HepG2 (cell line): ENCODE measurements around the gene FARSB. TPM values are rescaled to one million over a fixed set of nuclear protein-coding genes. Genes with fewer than 3 reads are reported as not detected.

ENCODE experiments used
- ARID4A ChIP-seq: sonication (generic); formaldehyde crosslinking; IDR thresholded peaks from 2 replicates; pipeline ENCODE4 v1.5.0; 2020; ENCODE audit warnings: mild to moderate bottlenecking, missing genetic modification reagents, borderline replicate concordance
- BCL6 ChIP-seq: IDR thresholded peaks from 2 replicates; pipeline ENCODE4 v1.6.1; 2016; ENCODE audit warnings: missing genetic modification reagents, missing compliant biosample characterization
- CBX2 ChIP-seq, 2 experiments: fragments of 200-600 bp in 1 of 2; sonication (generic); formaldehyde crosslinking in 1 of 2; IDR thresholded peaks; 2 replicates each; pipeline versions ENCODE4 v1.7.0 to v1.8.1; 2018 to 2022; ENCODE audit warnings: low read depth in 2 of 2, low read length in 1 of 2, mild to moderate bottlenecking in 1 of 2, missing genetic modification reagents in 1 of 2
- DNMT3B ChIP-seq: conservative IDR thresholded peaks from 2 replicates; pipeline ENCODE4 v1.6.1; 2016; ENCODE audit warnings: missing biosample characterization, control low read depth
- FOSL1 ChIP-seq: sonication (generic); formaldehyde crosslinking; IDR thresholded peaks from 2 replicates; pipeline ENCODE4 v1.9.0; 2021; ENCODE audit warnings: missing genetic modification reagents, borderline replicate concordance
- GRHL1 ChIP-seq: sonication (generic); formaldehyde crosslinking; conservative IDR thresholded peaks from 2 replicates; pipeline ENCODE4 v1.8.0; 2022; ENCODE audit warnings: missing genetic modification reagents
- HNF4A ChIP-seq: sonication (generic); formaldehyde crosslinking; IDR thresholded peaks from 2 replicates; pipeline ENCODE4 v1.4.0; 2020; ENCODE audit warnings: missing genetic modification reagents
- MATR3 ChIP-seq: sonication (generic); formaldehyde crosslinking; IDR thresholded peaks from 2 replicates; pipeline ENCODE4 v1.4.0; 2020; ENCODE audit warnings: missing genetic modification reagents
- MEIS1 ChIP-seq: sonication (generic); formaldehyde crosslinking; IDR thresholded peaks from 2 replicates; pipeline ENCODE4 v1.9.0; 2021; ENCODE audit warnings: mild to moderate bottlenecking, missing genetic modification reagents, moderate library complexity, borderline replicate concordance
- NFIC ChIP-seq: IDR thresholded peaks from 2 replicates; pipeline ENCODE4 v1.6.1; 2012; ENCODE audit warnings: mild to moderate bottlenecking, low read length, inconsistent platforms
- NFYC ChIP-seq: IDR thresholded peaks from 2 replicates; pipeline ENCODE4 v1.6.1; 2016; ENCODE audit warnings: missing genetic modification reagents, missing compliant biosample characterization
- POLR2G ChIP-seq: fragments of 200-400 bp; formaldehyde crosslinking; IDR thresholded peaks from 2 replicates; pipeline ENCODE4 v1.6.1; 2018; ENCODE audit warnings: mild to moderate bottlenecking, low read depth, low read length, moderate library complexity
- ZBTB1 ChIP-seq: sonication (generic); formaldehyde crosslinking; IDR thresholded peaks from 2 replicates; pipeline ENCODE4 v1.4.0; 2020; ENCODE audit warnings: missing genetic modification reagents, borderline replicate concordance
- ZKSCAN1 ChIP-seq: fragments of 150-350 bp; IDR thresholded peaks from 2 replicates; pipeline ENCODE4 v1.6.1; 2014; ENCODE audit warnings: low read length
- ZNF574 ChIP-seq: sonication (generic); formaldehyde crosslinking; IDR thresholded peaks from 2 replicates; pipeline ENCODE4 v1.4.0; 2020; ENCODE audit warnings: missing genetic modification reagents
- ZSCAN30 ChIP-seq: sonication (generic); formaldehyde crosslinking; IDR thresholded peaks from 2 replicates; pipeline ENCODE4 v1.5.0; 2020; ENCODE audit warnings: mild to moderate bottlenecking, missing genetic modification reagents
- ZSCAN5A ChIP-seq: sonication (generic); formaldehyde crosslinking; IDR thresholded peaks from 2 replicates; pipeline ENCODE4 v1.8.0; 2022; ENCODE audit warnings: mild to moderate bottlenecking, missing genetic modification reagents, borderline replicate concordance
- polyA plus RNA-seq, 8 experiments: library from polyadenylated mRNA; depleted of rRNA in 3 of 8; stranded (reverse) in 7 of 8; unstranded in 1 of 8; fragments of >200 nt; fragmentation: Illumina TruSeq in 4 of 8; extraction: Trizol in 4 of 8; gene quantifications; 2 replicates each; pipeline versions ENCODE4 v1.2.1 to v1.2.3, GENCODE V29; 2011 to 2016; ENCODE audit warnings: low read depth in 4 of 8, missing spikeins in 1 of 8, mixed read lengths in 1 of 8; ENCODE audit not compliant: insufficient read depth in 1 of 8
- total RNA-seq, 5 experiments: library from RNA; depleted of rRNA; stranded (reverse); fragments of >200 nt; fragmentation: Illumina TruSeq; extraction: Trizol; gene quantifications; 2 replicates each; pipeline ENCODE4 v1.2.3, GENCODE V29; 2016; ENCODE audit warnings: low read depth in 1 of 5

FARSB gene
- total and polyA plus RNA-seq, 2 of the 13 experiments (the other 11 are each of a cell fraction or from before 2014, with no cell fraction given), result 23.3 to 45.9 TPM

GRCh38 chr2:222655787-222656525 is at the start of gene FARSB (continued):
- TF ChIP-seq ARID4A (CRISPR knock-in tag) (peak; percentile 100), MEIS1 (CRISPR knock-in tag) (no peak; the same call in 1 of the 2 replicates), CBX2 (IDR thresholded peaks at IDR 0.05; ENCODE audit: low read depth, low read length) (no peak), CBX2 (CRISPR knock-in tag; IDR thresholded peaks at IDR 0.05; ENCODE audit: low read depth) (no peak), NFYC (no peak; the same call in none of the 2 replicates), DNMT3B (no peak), ZSCAN30 (CRISPR knock-in tag) (no peak), NFIC (no peak; the same call in 1 of the 2 replicates), POLR2G (peak; percentile 90), ZNF574 (peak; percentile 84), MATR3 (CRISPR knock-in tag) (0 out of 2 replicates have a peak, but pooled peaks have one; percentile 66), ZBTB1 (no peak; the same call in 1 of the 2 replicates), BCL6 (CRISPR knock-in tag) (peak; percentile 50; the same call in 1 of the 2 replicates), ZSCAN5A (CRISPR knock-in tag) (no peak; the same call in 1 of the 2 replicates), FOSL1 (CRISPR knock-in tag) (no peak), ZKSCAN1 (0 out of 2 replicates have a peak, but pooled peaks have one; percentile 37), GRHL1 (CRISPR knock-in tag) (no peak), HNF4A (CRISPR knock-in tag) (no peak)
